ENCODE results near the gene THBD.
"Not testable (repeated sequence)": the region's sequence is repeated elsewhere in the genome, so short reads cannot be mapped to it uniquely, and the experiment has no call there.

THBD gene

DNA sequence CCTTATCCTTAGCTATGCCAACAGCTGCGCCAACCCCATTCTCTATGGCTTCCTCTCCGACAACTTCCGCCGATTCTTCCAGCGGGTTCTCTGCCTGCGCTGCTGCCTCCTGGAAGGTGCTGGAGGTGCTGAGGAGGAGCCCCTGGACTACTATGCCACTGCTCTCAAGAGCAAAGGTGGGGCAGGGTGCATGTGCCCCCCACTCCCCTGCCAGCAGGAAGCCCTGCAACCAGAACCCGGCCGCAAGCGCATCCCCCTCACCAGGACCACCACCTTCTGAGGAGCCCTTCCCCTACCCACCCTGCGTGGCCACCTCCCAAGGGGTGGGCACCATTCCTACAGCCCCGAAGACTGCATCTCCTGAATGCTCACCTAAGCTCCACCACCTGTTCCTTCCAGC, 13.1 kb downstream of the THBD start:
- DNase-seq (ENCODE audit: low read depth in 1 of 2, low spot score in 1 of 2), result no peak

DNA sequence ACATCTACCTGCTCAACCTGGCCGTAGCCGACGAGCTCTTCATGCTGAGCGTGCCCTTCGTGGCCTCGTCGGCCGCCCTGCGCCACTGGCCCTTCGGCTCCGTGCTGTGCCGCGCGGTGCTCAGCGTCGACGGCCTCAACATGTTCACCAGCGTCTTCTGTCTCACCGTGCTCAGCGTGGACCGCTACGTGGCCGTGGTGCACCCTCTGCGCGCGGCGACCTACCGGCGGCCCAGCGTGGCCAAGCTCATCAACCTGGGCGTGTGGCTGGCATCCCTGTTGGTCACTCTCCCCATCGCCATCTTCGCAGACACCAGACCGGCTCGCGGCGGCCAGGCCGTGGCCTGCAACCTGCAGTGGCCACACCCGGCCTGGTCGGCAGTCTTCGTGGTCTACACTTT, 13.7 kb downstream of the THBD start:
- DNase-seq (ENCODE audit: low read depth in 1 of 2, low spot score in 1 of 2), result no peak

DNA sequence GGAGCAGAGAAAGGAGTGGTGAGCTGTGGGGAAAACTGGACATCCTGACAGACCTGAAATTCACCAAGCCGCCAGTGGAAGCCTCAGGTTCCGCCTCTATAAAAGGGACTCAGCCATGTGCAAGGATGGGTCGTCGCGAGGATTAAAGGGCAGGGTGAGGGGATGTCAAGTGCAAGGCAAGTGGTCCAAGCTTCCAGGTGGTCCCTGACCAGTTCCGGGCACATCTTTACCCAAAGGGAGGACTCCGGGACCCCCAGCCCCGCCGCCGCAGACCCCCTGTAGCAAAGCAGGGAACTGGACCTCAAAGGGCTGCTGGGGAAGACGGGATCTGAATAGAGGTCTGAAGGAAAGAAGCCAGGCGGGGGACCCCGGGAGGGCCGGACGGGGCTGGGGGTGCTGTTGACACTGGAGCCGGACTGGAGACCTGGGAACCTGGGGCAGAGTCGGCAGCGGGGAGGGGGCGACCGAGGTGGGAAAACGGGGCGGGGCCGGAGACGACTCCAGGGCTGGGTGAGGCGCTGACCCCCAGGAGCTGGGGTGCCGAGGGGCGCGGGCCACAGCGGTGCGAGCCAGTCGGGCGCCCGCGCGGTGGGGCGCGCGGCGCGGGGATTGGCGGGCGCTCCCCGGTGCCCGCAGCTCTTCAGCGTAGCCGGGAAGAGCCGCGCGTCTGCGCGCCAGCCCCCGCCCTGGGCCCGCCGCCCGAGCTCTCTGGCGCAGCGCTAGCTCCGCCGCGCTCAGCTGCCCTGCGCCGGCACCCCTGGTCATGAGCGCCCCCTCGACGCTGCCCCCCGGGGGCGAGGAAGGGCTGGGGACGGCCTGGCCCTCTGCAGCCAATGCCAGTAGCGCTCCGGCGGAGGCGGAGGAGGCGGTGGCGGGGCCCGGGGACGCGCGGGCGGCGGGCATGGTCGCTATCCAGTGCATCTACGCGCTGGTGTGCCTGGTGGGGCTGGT, 14.5 kb downstream of the THBD start, which contains the start of gene SSTR4:
SSTR4 (plus strand) TSS at position 592 of the 951 bp plus-strand sequence; CDS start at position 764, 172 bp downstream.
- DNase-seq (ENCODE audit: low read depth in 1 of 2, low spot score in 1 of 2), result no peak

DNA sequence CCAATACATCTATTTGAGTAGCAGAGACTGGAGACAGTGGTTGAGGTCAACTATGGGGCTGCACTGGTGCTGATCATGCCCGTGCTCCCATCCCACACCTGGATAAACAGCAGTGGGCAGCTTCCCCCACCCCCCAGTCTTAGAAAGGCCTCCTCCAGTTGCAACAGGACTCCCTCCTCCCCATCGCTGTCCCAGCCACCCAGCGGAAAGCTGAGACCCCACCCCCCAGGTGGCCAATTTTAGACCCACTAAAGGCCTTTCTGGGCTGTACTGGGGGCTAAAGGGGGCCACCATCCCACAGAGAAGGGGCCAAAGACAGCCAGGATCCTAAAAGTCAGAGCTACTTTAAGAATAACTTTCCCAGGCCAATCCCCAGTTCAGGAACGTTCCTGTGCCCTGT, 15.6 kb downstream of the THBD start:
- DNase-seq (ENCODE audit: low read depth in 1 of 2, low spot score in 1 of 2), result no peak

DNA sequence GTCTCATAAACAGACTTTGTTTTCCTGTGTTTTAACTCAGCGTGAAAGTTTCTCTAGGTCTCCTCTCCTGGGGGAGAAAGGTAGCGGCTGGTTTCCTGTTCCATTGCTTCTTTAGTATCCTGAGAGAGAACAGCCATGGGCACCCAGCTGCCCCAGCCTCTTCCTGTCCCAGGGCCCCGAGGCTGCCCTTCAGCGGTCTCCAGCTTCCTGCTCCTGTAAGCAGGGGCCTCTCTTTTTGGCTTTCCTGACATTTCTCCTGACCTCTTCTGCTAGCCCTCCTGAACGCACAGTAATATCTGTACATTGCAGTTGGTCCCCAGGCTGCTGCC, 16.8 kb downstream of the THBD start:
- no peak for DNase-seq (ENCODE audit: low read depth in 1 of 2, low spot score in 1 of 2)

DNA sequence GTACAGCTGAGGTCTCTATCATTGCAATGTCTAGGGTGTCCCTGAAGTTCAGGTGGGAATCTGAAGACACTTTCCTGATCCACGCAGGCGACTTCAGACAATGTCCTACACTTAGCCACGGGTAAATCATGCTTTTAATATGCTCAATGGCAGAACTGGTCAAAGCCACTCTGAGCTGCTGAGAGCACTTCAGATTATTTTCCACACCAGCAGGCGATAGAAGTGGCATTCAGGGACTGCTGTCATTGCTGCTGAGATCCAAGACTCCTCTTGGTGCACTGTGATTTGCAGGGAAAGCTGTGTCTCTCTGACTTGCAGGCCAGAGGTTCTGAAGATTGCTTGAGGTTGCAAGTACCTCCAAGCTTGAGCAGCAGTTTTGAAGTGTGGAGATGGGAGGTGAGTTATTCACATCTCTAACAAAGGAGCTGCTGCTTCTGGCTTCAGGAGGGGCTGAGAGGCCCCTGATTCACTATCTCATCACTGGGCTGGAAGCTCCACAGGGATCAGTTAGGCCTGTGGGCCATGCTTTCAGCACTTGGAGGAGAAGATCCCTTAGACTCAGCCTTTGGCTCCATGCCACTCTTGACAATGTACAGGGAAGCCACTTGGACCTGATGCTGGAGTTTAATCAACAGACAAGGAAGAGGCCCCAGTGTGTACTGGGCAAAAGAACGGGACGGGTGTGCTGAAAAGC, 17.3 kb downstream of the THBD start:
- DNase-seq (ENCODE audit: low read depth in 1 of 2, low spot score in 1 of 2), result no peak

DNA sequence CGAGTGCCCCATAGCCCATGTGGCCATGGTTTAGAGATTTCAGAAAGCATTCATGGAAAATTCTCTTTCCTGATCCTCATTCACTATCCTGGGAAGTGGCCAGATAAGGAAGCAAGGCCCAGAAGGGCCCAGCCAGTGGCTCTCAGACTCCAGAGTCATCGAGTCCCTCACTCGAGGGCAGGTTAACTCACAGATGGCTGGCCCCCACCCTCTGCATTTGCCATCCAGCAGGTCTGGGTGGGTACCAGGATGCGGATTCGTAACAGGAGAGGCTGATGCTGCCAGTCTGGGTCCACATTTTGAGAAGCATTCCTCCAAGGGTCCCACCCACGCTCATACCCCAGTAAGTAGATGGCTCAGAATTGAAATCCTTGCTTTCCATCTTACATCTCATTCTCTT, 18.1 kb downstream of the THBD start:
- DNase-seq (ENCODE audit: low read depth in 1 of 2, low spot score in 1 of 2), result no peak

DNA sequence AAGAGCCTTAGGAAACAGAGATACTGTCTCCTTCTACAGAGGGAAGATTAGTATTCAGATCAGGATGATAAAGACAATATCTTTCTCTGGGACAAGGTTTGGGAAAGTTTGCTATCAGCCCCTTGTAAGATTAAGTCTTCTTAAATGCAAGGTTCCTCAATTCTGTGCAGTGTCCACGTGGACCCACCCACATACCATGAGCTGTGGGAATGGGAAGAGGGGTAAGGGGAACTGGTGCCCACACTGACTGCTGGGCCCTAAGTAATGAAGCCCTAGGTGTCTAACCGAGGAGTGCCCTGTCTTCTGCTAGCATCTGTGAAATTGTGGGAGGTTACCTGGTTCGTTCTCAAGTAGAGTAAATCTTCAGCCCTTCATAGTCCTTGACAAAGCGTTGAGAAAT, 20.1 kb downstream of the THBD start:
- DNase-seq (ENCODE audit: low read depth in 1 of 2, low spot score in 1 of 2), result no peak

DNA sequence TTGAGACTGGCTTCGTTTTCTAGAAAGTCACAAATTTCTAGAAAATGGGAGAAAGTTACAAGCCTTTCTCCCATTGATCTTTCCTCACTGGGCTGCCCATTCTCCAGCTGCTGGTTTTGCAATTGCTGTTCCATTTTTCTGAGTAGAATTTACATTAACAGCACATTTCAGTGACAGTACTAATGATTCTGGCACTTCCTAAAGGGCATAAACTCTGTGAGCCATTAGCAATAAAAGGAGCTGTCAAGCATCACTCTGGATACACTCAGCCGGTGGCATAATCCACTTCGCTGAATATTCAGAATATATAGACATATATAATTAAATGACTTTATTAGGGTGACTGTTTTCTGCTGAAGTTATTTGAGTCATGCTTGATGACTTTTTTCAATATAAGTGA, 21.1 kb downstream of the THBD start:
- no peak for DNase-seq (ENCODE audit: low read depth in 1 of 2, low spot score in 1 of 2)

DNA sequence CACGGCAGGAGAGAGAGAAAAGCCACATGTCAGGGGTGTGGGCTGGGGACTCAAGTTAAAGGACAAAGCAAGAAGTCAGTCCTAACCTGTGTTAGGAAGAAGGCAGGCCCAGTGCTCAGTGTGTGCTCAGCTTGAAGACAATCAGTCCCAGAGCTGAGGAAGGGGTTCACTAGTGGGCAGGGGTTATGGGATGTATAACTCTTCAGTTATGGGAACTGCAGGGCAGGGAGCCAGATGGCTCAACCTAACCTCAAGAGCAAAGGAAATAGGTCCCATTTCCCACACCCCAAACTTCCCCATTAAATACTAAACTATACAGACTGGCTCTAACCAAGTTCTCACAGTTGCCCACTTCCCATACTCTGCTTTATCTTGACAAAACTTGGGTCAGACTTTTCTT, 21.8 kb downstream of the THBD start:
- DNase-seq (ENCODE audit: low read depth in 1 of 2, low spot score in 1 of 2), result no peak

DNA sequence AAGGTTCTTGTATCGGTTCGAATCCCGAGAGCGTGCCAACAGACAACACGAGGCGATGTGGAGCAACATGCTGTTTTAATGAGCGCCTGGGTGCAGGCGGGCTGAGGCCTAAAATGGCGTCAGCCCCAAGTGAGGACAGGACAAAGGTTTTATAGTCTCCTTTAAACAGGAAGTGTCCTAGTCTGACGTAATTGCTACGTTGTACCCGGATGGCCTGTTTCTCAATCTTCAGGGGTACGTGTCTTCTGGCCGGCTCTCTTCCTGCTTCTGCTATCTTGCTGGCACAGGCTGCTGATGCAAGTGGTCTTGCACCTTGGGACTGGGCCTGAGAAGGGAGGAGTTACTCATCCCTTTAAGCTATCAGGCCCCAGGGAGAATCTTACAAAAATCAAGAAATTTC, 24.0 kb downstream of the THBD start:
- not testable (repeated sequence) for DNase-seq (ENCODE audit: low read depth in 1 of 2, low spot score in 1 of 2)

DNA sequence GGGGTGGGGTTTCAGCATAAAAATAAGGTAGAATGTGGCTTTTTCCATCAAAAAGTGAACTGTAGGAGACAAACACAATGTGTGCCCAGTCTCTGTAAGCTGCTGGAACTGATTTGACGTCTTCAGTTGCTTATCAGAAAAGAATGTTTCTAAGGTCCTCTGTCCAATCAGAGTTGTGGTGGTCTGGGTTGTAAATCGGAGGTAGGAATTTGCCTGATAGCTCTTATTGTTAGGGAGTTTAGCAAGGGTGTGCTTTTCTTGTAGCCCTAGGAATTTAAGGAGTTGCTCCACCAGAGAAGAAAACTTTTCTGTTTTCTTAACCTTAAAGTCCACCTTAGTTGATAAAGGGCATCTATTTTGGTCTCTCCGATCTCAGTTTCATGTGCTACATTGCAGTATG, 24.8 kb downstream of the THBD start:
- DNase-seq (ENCODE audit: low read depth in 1 of 2, low spot score in 1 of 2), result no peak

DNA sequence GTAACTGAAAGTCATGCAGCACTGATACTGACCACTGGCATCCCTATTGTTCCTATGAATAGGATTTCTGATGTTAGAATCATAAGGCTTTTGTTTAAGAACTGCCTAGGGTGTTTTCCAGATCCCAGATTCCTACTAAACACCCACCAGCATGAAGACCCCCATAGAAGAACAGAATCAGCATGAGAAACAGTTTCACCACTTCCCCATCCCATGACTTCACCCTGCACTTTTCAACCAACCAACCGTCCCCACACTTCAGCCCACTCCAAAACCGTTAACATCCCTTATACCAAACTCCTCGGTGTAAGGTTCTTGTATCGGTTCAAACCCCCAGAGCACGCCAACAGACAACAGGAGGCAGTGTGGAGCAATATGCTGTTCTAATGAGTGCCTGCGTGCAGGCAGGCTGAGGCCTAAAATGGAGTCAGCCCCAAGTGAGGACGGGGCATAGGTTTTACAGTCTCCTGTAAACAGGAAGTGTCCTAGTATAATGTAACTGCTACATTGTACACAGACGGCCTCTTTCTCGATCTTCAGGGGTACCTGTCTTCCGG, 25.8 kb downstream of the THBD start:
- no peak for DNase-seq (ENCODE audit: low read depth in 1 of 2, low spot score in 1 of 2)

DNA sequence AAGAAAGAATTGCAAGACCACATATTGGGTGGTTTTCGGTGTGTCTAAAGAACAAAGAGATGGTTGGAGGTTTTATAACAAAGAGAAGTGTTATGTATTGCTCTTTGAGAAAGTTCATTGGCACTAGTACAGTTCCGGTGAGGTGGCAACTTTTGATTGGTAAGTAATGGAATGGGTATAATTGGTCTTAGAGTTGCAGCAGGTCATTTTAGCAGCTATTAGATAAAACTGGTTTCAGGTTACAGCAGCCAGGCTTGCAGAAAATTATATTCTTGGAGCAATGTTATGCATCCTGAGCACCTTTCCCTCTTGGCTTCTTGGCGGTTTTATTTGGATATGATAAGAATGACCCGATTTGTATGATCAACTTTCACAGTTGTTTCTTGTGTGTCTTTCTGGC, 26.6 kb downstream of the THBD start:
- DNase-seq (ENCODE audit: low read depth in 1 of 2, low spot score in 1 of 2), result no peak

DNA sequence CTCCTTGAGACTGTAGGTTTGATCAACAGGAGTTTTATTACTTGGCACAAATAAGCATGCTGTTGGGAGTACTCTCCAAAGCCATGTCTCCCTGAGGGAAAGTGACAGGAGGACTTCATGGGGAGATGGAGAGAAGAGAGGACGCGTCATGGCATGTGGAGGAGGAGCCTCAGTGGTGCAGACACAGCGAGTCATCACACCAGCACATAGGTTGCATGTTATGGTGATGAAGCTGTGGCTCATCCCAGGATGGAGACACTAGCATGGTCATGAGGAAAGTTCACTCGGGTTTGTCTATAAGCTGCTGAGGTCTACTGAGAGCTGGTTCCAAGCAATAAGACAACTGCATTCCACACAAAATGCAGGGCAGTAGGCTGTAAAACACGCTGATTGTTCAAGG, 27.5 kb downstream of the THBD start:
- DNase-seq (ENCODE audit: low read depth in 1 of 2, low spot score in 1 of 2), result no peak

DNA sequence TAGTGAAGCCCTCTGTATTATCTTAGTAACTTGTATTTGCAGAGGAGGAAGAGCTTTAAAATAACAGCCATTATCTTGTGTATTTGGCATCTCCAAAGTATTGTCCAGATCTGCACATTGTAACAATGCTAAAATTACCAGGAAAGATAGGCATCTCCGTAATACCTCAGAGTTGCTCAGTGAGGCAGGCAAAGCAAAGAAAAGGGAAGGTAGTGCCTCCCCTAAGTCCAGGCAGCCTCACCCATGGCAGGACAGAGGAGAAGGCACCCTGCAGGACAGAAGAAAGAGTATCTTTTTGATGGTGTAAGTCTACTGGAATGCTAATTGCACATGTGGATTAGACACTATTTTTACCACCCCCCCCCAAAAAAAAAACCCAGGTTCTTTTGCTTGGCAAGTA, 27.9 kb downstream of the THBD start:
- DNase-seq (ENCODE audit: low read depth in 1 of 2, low spot score in 1 of 2), result no peak

DNA sequence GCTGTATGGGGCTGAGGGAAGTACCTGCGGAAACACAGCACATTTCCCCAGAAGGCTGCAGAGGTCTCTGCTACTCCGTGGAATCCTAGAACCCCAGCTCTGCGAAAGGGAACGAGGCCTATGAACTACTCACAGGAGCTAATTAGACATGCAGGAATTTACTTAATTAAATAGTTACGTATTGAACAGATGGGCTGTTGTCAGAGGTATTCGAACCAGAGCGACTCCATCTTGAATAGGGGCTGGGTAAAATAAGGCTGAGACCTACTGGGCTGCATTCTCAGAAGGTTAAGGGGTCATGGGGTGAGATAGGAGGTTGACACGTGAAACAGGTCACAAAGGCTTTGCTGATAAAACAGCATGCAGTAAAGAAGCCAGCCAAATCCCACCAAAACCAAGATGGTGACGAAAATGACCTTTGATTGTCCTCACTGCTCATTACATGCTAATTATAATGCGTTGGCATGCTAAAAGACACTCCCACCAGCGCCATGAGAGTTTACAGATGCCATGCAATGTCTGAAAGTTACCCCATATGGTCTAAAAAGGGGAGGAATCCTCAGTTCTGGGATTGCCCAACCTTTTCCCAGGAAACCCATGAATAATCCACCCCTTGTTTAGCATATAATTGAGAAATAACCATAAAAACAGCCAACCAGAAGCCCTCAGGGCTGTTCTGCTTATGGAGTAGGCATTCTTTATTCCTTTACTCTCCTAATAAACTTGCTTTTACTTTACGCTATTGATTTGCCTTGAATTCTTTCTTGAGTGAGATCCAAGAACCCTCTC, 29.0 kb downstream of the THBD start:
- DNase-seq (ENCODE audit: low read depth in 1 of 2, low spot score in 1 of 2), result no peak

DNA sequence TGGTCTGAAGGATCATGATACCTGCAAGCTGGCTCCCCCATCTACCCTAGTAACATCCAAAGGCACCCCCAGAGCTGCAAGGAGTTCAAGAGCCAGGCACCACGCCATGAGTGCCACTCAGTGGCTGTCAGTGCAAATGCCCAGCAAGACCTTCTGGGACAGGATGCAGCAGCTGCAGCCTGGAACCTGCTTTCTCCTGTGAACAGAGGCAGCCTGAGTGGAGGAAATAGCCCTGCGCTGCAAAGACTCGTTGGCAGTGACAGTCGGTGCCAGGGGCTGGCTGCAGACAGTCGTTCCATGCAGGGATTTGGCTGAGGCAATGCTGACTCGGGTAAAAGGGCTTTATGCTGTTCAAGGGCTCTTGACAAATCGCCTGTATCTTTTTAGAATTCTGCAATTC, 30.1 kb downstream of the THBD start:
- DNase-seq (ENCODE audit: low read depth in 1 of 2, low spot score in 1 of 2), result no peak

DNA sequence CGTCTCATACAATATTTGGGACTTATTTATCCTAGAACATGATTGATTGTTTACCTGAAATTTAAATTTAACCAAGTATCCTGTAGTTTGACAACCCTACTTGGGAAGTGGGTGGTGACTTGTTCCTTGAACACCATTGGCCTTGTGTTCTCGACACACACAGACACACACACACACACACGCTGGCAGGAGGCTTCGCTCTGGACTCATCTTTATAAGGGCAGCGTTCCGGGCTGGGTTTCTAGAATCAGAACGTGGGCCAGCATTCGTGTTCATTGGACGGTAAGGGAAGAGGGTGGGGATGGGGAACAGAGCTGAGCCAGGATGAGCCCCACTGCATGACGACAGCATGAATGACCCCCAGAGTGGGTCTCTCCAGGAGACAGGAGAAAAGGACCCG, 30.5 kb downstream of the THBD start:
- no peak for DNase-seq (ENCODE audit: low read depth in 1 of 2, low spot score in 1 of 2)

DNA sequence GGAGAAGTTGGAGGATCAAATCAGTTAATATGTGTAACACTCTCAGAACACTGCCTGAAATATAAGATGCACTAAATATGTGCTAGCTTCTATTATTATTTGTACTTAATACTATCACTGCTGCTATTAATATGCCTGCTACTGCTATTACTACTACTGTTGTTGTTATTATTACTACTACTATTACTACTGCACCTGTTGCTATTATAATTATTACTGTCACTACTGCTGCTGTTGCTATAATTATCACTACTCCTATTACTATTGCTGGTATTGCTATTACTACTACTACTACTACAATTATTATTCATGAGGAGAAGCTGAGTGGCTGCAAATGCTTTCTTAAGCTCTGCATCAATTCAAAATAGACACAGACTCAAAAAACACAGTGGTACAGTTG, 31.0 kb downstream of the THBD start:
- no peak for DNase-seq (ENCODE audit: low read depth in 1 of 2, low spot score in 1 of 2)

DNA sequence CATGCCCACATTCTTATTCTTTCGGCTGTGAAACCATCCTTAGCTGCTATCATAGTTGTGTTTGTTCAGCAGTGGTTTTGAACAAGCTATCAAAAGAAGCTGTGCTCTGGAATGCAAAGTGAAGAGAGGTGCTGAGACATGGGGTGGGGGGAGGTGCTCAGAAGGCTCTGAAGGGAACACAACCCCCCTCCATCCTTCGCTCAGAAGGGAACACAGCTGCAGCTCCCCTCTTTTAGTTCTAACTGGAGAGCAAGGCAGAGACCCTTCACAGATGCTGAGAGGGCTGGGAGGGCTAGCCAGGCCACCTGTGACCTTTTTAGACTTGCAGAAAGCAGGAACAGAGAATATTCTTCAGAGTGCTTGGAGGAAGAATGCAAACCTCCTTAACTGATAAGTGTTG, 32.0 kb downstream of the THBD start:
- no peak for DNase-seq (ENCODE audit: low read depth in 1 of 2, low spot score in 1 of 2)

DNA sequence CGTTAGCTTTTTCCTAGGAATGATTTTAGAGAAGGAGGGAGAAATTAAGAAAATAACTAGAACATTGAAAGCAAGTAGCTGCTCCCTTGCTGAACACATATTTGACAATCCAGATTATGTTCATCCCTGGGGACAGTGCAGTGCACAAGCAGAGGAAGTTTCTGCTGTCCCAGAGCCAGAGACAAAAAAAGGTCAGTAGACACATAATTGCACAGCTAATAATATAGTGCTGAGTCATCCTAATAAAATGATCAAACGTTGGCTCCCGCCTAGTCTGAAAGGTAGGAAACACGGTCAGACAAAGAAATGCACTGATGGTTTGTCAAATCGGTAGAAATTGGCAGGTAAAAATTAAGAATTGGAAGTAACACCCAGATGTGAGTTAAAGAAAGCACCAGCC, 36.0 kb downstream of the THBD start:
- no peak for DNase-seq (ENCODE audit: low read depth in 1 of 2, low spot score in 1 of 2)
